Measurements from ENCODE around the gene PAN3. TPM values are rescaled to one million over a fixed set of nuclear protein-coding genes. Genes with fewer than 3 reads are reported as not detected.

Gene PAN3
- total RNA-seq, 4 donors from 2014 or later: 41.7 to 68.3 (median 42.2) TPM

- DNase-seq (ENCODE audit: low spot score in 2 of 2): no peak
- TF ChIP-seq POLR2AphosphoS5 (IDR thresholded peaks at IDR 0.05) (no peak), CTCF (IDR thresholded peaks at IDR 0.05) (no peak), EP300 (IDR thresholded peaks at IDR 0.05) (no peak), POLR2A (IDR thresholded peaks at IDR 0.05) (no peak)
- Histone ChIP-seq H3K4me3 (no peak overlapping the region), H3K27ac (no peak overlapping the region), H3K4me1 (no peaks in the 10 kb centered on the region), H3K27me3 (no peaks in the 10 kb centered on the region), H3K9me3 (no peaks in the 10 kb centered on the region), H3K36me3 (peaks cover 8% of the 10 kb centered on the region)
- 94% methylated on average over 2 of the region's 2 CpGs for WGBS
These were observed 107.1 kb downstream of the PAN3 start for GRCh38 chr13:28245465-28245864.

- no peaks in the 10 kb centered on the region for H3K9me3 ChIP-seq
- H3K4me1 ChIP-seq: no peaks in the 10 kb centered on the region
- DNase-seq (ENCODE audit: low spot score in 2 of 2): no peak
- 93% methylated on average over 2 of the region's 2 CpGs for WGBS
- H3K4me3 ChIP-seq: no peak overlapping the region
- no peak for TF ChIP-seq EP300 (IDR thresholded peaks at IDR 0.05)
- H3K27ac ChIP-seq: no peak overlapping the region
- H3K27me3 ChIP-seq: no peaks in the 10 kb centered on the region
- peaks cover 3% of the 10 kb centered on the region for H3K36me3 ChIP-seq
These were observed 108.5 kb downstream of the PAN3 start for GRCh38 chr13:28246891-28247290.

- no peak overlapping the region for H3K4me3 ChIP-seq
- peaks cover 3% of the 10 kb centered on the region for H3K36me3 ChIP-seq
- H3K9me3 ChIP-seq: no peaks in the 10 kb centered on the region
- 17% methylated on average over 1 of the region's 1 CpG for WGBS
- H3K27me3 ChIP-seq: no peaks in the 10 kb centered on the region
- H3K4me1 ChIP-seq: no peaks in the 10 kb centered on the region
- TF ChIP-seq POLR2AphosphoS5 (IDR thresholded peaks at IDR 0.05) (no peak), CTCF (IDR thresholded peaks at IDR 0.05) (no peak), EP300 (IDR thresholded peaks at IDR 0.05) (no peak), POLR2A (IDR thresholded peaks at IDR 0.05) (no peak)
- DNase-seq (ENCODE audit: low spot score in 2 of 2): no peak
- H3K27ac ChIP-seq: no peak overlapping the region
These were observed 109.7 kb downstream of the PAN3 start for GRCh38 chr13:28248080-28248479.

GRCh38 chr13:28250542-28250941, 112.2 kb downstream of the PAN3 start:
- TF ChIP-seq POLR2A (IDR thresholded peaks at IDR 0.05) (no peak), CTCF (IDR thresholded peaks at IDR 0.05) (no peak), POLR2AphosphoS5 (IDR thresholded peaks at IDR 0.05) (no peak), EP300 (IDR thresholded peaks at IDR 0.05) (no peak)
- H3K4me3 ChIP-seq: no peak overlapping the region
- WGBS: 92% methylated on average over 10 of the region's 10 CpGs

GRCh38 chr13:28251466-28251865, 113.1 kb downstream of the PAN3 start:
- no peak for DNase-seq (ENCODE audit: low spot score in 2 of 2)
- no peaks in the 10 kb centered on the region for H3K4me1 ChIP-seq
- no peak for TF ChIP-seq EP300 (IDR thresholded peaks at IDR 0.05)
- no peak for TF ChIP-seq CTCF (IDR thresholded peaks at IDR 0.05)
- no peak for TF ChIP-seq POLR2AphosphoS5 (IDR thresholded peaks at IDR 0.05)
- H3K4me3 ChIP-seq: no peak overlapping the region
- H3K9me3 ChIP-seq: no peaks in the 10 kb centered on the region
- H3K27ac ChIP-seq: no peak overlapping the region
- no peaks in the 10 kb centered on the region for H3K36me3 ChIP-seq
- 89% methylated on average over 6 of the region's 6 CpGs for WGBS
- no peaks in the 10 kb centered on the region for H3K27me3 ChIP-seq

More at GRCh38 chr13:28250542-28250941, 112.2 kb downstream of the PAN3 start:
- Histone ChIP-seq H3K9me3 (no peaks in the 10 kb centered on the region), H3K4me1 (no peaks in the 10 kb centered on the region), H3K27ac (no peak overlapping the region), H3K36me3 (no peaks in the 10 kb centered on the region), H3K27me3 (no peaks in the 10 kb centered on the region)
- DNase-seq (ENCODE audit: low spot score in 2 of 2): no peak

GRCh38 chr13:28252547-28252946, 114.2 kb downstream of the PAN3 start:
- Histone ChIP-seq H3K27me3 (no peaks in the 10 kb centered on the region), H3K9me3 (no peaks in the 10 kb centered on the region), H3K27ac (no peak overlapping the region), H3K36me3 (peaks cover 6% of the 10 kb centered on the region), H3K4me1 (no peaks in the 10 kb centered on the region), H3K4me3 (no peak overlapping the region)
- TF ChIP-seq CTCF (IDR thresholded peaks at IDR 0.05) (no peak), EP300 (IDR thresholded peaks at IDR 0.05) (no peak), POLR2AphosphoS5 (IDR thresholded peaks at IDR 0.05) (no peak)
- no peak for DNase-seq (ENCODE audit: low spot score in 2 of 2)
- 98% methylated on average over 1 of the region's 1 CpG for WGBS
